Thyroid gland (tissue), 4 donors: ENCODE results near the gene FKBP2. TPM values are rescaled to one million over a fixed set of nuclear protein-coding genes. Genes with fewer than 3 reads are reported as not detected.
A peak's percentile ranks its signal among the peaks of the same experiment; 100 is the strongest.

Experiments
- DNase-seq, 2 donors: peaks; one replicate each; pipeline ENCODE4 v3.0.0-alpha.2; 2019
- H3K27ac ChIP-seq, 3 donors: fragments of 200-600 bp; sonication (generic); 1 replicate in 2 of 3; 2 replicates in 1 of 3; pipeline ENCODE4 v1.5.1; 2016 to 2019; ENCODE audit warnings: mild to moderate bottlenecking in 1 of 3, moderate library complexity in 1 of 3
- H3K27me3 ChIP-seq: fragments of 200-600 bp; sonication (generic); one replicate; pipeline ENCODE4 v1.5.1; 2019
- H3K36me3 ChIP-seq, 2 donors: fragments of 200-600 bp; sonication (generic); one replicate each; pipeline ENCODE4 v1.5.1; 2016 to 2019
- H3K4me1 ChIP-seq, 2 donors: fragments of 200-600 bp; sonication (generic); one replicate each; pipeline ENCODE4 v1.5.1; 2017 to 2019
- H3K4me3 ChIP-seq, 3 donors: fragments of 200-600 bp; sonication (generic); replicated peaks in 1 of 3; 1 replicate in 2 of 3; 2 replicates in 1 of 3; pipeline ENCODE4 v1.5.1; 2016; ENCODE audit warnings: mild to moderate bottlenecking in 1 of 3
- H3K9me3 ChIP-seq: fragments of 200-600 bp; sonication (generic); one replicate; pipeline ENCODE4 v1.5.1; 2017
- POLR2A ChIP-seq, 2 donors: fragments of 450-650 bp; IDR thresholded peaks; one replicate each; pipeline ENCODE4 v1.6.1; 2017; ENCODE audit warnings: antibody characterized with exemption in 2 of 2, mild to moderate bottlenecking in 2 of 2, moderate library complexity in 1 of 2
- WGBS, 2 donors: methylation state at CpG; one replicate each; pipeline ENCODE4 v1.1.5; 2017; 5-methylcytosine and 5-hydroxymethylcytosine counted together
- intact Hi-C: fragments of 100-400 bp; cut with DNase I; formaldehyde crosslinking; loops from one replicate; pipeline ENCODE4 v1.15.1; 2023
- total RNA-seq, 4 donors: library from RNA; depleted of rRNA; stranded (reverse); fragments of >200 nt; gene quantifications; one replicate each; pipeline ENCODE4 v1.2.3, GENCODE V29; 2016
- TF ChIP-seq, protein P1 (sequence below), 6 experiments: fragments of 200-600 bp in 3 of 6; fragments of 450-650 bp in 3 of 6; sonication (generic) in 3 of 6; IDR thresholded peaks; one replicate each; pipeline ENCODE4 v1.5.1; 2016 to 2019; ENCODE audit warnings: antibody characterized with exemption in 6 of 6, mild to moderate bottlenecking in 2 of 6, inconsistent platforms in 1 of 6, moderate library complexity in 1 of 6

FKBP2 gene
- total RNA-seq, 4 donors from 2014 or later = 107 to 271 (median 196) TPM

- TF ChIP-seq, protein P1, sequence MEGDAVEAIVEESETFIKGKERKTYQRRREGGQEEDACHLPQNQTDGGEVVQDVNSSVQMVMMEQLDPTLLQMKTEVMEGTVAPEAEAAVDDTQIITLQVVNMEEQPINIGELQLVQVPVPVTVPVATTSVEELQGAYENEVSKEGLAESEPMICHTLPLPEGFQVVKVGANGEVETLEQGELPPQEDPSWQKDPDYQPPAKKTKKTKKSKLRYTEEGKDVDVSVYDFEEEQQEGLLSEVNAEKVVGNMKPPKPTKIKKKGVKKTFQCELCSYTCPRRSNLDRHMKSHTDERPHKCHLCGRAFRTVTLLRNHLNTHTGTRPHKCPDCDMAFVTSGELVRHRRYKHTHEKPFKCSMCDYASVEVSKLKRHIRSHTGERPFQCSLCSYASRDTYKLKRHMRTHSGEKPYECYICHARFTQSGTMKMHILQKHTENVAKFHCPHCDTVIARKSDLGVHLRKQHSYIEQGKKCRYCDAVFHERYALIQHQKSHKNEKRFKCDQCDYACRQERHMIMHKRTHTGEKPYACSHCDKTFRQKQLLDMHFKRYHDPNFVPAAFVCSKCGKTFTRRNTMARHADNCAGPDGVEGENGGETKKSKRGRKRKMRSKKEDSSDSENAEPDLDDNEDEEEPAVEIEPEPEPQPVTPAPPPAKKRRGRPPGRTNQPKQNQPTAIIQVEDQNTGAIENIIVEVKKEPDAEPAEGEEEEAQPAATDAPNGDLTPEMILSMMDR (IDR thresholded peaks at IDR 0.05) = no peak
- no peak for TF ChIP-seq POLR2A (IDR thresholded peaks at IDR 0.05)
- no peak for DNase-seq
- Histone ChIP-seq H3K27ac (no peak within 1 kb of the TSS), H3K36me3 (no peaks in the 10 kb centered on the region), H3K27me3 (peaks cover 5% of the 10 kb centered on the region), H3K9me3 (no peaks in the 10 kb centered on the region), H3K4me1 (peaks cover 0 to 23% of the 10 kb centered on the region in 2 donors), H3K4me3 (peak within 1 kb of the TSS in 1 of 3 donors; percentile 23)
- intact Hi-C loops = no loop called here
- WGBS, 2 donors = 10 to 27% methylated on average over 4 to 8 of the region's 45 CpGs
Measured at GRCh38 chr11:64291262-64291751, 50.4 kb downstream of the FKBP2 start, which contains the start of gene KCNK4. TSS of gene KCNK4 (plus strand) at chr11:64291302. CDS start at chr11:64293019, 1,717 bp downstream.

GRCh38 chr11:64291752-64292459, 51.0 kb downstream of the FKBP2 start:
- 0 to 1% methylated on average over 1 to 15 of the region's 96 CpGs for WGBS, 2 donors
- intact Hi-C loops = no loop called here
- Histone ChIP-seq H3K9me3 (no peaks in the 10 kb centered on the region), H3K36me3 (no peaks in the 10 kb centered on the region), H3K4me1 (peaks cover 0 to 18% of the 10 kb centered on the region in 2 donors), H3K27me3 (peaks cover 5% of the 10 kb centered on the region), H3K4me3 (peak overlapping the region in 1 of 3 donors; percentile 23), H3K27ac (no peak overlapping the region)
- TF ChIP-seq, protein P1 (IDR thresholded peaks at IDR 0.05) = no peak
- TF ChIP-seq POLR2A (IDR thresholded peaks at IDR 0.05) = no peak
- DNase-seq = no peak

DNA sequence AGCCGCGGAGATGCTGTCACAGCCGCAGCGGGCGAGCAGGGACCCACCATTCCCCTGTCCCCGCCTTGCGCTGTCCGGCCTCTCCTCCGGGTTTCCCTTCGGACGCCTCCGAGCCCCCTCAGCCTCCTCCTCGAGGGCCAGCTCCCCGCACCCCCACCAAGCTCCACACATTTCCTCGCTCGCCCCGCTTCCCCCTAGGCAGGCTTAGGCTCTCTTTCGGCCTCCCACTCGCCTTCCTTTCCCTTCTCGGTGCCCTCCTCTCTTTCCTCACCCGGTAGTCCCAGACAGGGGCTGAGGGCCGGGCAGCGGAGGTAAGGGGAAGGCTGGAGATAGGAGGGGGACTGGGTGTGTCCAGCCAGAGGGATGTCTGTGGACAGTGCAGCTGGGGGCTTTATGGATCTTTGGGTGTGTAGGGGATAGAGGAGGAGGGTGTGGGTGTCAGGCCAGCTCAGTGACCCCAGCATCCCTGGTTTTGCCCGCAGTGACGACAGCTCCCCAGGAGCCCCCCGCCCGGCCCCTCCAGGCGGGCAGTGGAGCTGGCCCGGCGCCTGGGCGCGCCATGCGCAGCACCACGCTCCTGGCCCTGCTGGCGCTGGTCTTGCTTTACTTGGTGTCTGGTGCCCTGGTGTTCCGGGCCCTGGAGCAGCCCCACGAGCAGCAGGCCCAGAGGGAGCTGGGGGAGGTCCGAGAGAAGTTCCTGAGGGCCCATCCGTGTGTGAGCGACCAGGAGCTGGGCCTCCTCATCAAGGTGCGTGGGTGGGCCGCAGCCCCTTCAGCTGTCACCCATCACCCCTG, 51.8 kb downstream of the FKBP2 start:
- intact Hi-C loops = no loop called here
- DNase-seq = no peak
- 17 to 20% methylated on average over 14 to 26 of the region's 42 CpGs for WGBS, 2 donors
- Histone ChIP-seq H3K4me3 (peak overlapping the region in 1 of 3 donors; percentile 23), H3K9me3 (no peaks in the 10 kb centered on the region), H3K27ac (no peak overlapping the region), H3K36me3 (no peaks in the 10 kb centered on the region), H3K27me3 (peaks cover 5% of the 10 kb centered on the region), H3K4me1 (peaks cover 2 to 20% of the 10 kb centered on the region in 2 donors)
- no peak for TF ChIP-seq POLR2A (IDR thresholded peaks at IDR 0.05)
- TF ChIP-seq, protein P1 (IDR thresholded peaks at IDR 0.05) = no peak

Other genes with a start within 250 kb of the FKBP2 start
- 1 to 10 TPM in 3 of 4 donors, under 1 TPM in 1; 0.54 to 4.0 (median 3.8) TPM for gene FLRT1, start 205.2 kb upstream of the FKBP2 start, total RNA-seq
- gene MACROD1, start 75.0 kb upstream of the FKBP2 start, total RNA-seq = 10 to 100 TPM; 62.5 to 89.5 (median 70.0) TPM
- 100 to 1,000 TPM in 2 of 4 donors, 10 to 100 TPM in 2; 80.8 to 116 (median 106) TPM for gene STIP1, start 54.9 kb upstream of the FKBP2 start, total RNA-seq
- gene FERMT3, start 34.4 kb upstream of the FKBP2 start, total RNA-seq = 10 to 100 TPM in 2 of 4 donors, 1 to 10 TPM in 2; 7.6 to 13.9 (median 10.8) TPM
- 10 to 100 TPM; 50.5 to 90.8 (median 65.9) TPM for gene TRPT1, start 14.9 kb upstream of the FKBP2 start, total RNA-seq
- gene NUDT22, start 14.8 kb upstream of the FKBP2 start, total RNA-seq = 100 to 1,000 TPM in 2 of 4 donors, 10 to 100 TPM in 2; 65.6 to 109 (median 94.4) TPM
- gene DNAJC4, start 10.5 kb upstream of the FKBP2 start, total RNA-seq = 10 to 100 TPM; 10.9 to 48.6 (median 21.9) TPM
- 100 to 1,000 TPM in 1 of 4 donors, 10 to 100 TPM in 3; 52.9 to 101 (median 75.7) TPM for gene VEGFB, start 6.5 kb upstream of the FKBP2 start, total RNA-seq
- 100 to 1,000 TPM in 1 of 4 donors, 10 to 100 TPM in 3; 34.2 to 103 (median 83.8) TPM for gene PPP1R14B, start 5.8 kb downstream of the FKBP2 start, total RNA-seq
- 10 to 100 TPM; 18.8 to 39.2 (median 23.5) TPM for gene PLCB3, start 10.4 kb downstream of the FKBP2 start, total RNA-seq
- 100 to 1,000 TPM in 3 of 4 donors, 10 to 100 TPM in 1; 79.0 to 239 (median 148) TPM for gene BAD, start 43.6 kb downstream of the FKBP2 start, total RNA-seq
- gene GPR137, start 44.8 kb downstream of the FKBP2 start, total RNA-seq = 10 to 100 TPM; 14.9 to 46.9 (median 33.8) TPM
- gene KCNK4, start 50.2 kb downstream of the FKBP2 start, total RNA-seq = not detected
- 1 to 10 TPM in 2 of 4 donors, not detected in 2; 1.0 to 3.1 TPM for gene CATSPERZ, start 59.3 kb downstream of the FKBP2 start, total RNA-seq
- 10 to 100 TPM; 42.8 to 71.6 (median 58.3) TPM for gene ESRRA, start 64.4 kb downstream of the FKBP2 start, total RNA-seq
- gene TRMT112, start 76.5 kb downstream of the FKBP2 start, total RNA-seq = 100 to 1,000 TPM; 228 to 435 (median 237) TPM
- gene PRDX5, start 77.0 kb downstream of the FKBP2 start, total RNA-seq = 100 to 1,000 TPM; 384 to 962 (median 653) TPM
- gene CCDC88B, start 99.1 kb downstream of the FKBP2 start, total RNA-seq = 1 to 10 TPM; 2.8 to 7.0 (median 3.6) TPM
- 10 to 100 TPM; 19.2 to 44.9 (median 21.8) TPM for gene RPS6KA4, start 118.1 kb downstream of the FKBP2 start, total RNA-seq